HG02610 (cell line): Measurements from ENCODE around the gene OR4K5.
"Not testable (repeated sequence)": the region's sequence is repeated elsewhere in the genome, so short reads cannot be mapped to it uniquely, and the experiment has no call there.

Experiments used
- ATAC-seq: cut with Tn5 transposase; IDR thresholded peaks from one replicate; pipeline ENCODE4 v1.9.1; 2021; ENCODE audit warnings: mild to moderate bottlenecking, moderate library complexity; ENCODE audit not compliant: unreplicated experiment

OR4K5 gene

DNA sequence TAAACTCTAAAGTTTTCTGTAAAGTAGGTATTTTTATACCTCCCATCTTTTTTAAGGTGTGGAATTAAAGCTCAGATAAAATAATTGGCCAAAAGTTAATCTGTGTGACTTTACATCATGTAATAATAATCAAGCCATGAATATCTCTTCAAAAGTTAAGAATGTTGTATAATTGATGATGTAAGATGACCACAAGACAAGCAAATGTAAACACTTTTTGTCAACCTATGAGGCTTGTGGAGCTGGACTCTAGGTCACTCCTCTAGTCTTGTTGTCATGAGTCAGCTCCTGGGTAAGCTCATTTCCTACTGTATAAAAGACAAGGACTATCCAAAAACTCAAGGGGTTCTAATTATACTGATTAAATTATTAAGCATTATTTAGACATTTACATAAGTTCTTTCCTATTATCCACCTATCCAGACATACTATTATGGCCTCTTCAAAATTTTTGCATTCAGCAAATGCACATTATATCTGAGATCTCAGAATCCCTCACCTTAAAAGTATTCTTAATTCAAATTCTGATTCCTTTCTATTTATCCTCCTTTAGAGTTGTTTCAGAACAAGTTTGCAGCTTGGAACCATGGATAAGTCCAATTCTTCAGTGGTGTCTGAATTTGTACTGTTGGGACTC, at the start of gene OR4K5:
TSS of gene OR4K5 (plus strand) at position 587 of the 637 bp plus-strand sequence. CDS start at position 587, 0 bp downstream.
- ATAC-seq: no peak

DNA sequence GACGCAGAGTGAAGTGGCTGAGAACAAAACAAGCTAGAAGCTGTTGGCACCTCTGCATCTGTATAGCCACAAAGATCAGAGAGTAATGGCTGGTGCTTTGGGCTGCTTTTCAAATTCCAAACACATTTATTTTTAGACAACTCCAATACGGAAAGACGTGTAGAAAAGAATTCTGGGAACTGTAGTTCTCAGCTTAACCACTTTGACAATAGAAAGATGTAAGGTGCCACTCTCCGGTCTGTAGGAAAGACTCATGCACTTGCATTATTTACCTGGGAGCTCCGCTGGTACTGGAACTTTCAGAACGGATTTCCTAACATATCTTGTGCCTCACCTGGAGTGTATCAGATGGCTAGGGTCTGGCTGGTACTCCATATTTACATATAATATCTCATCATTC, 47.2 kb upstream of the OR4K5 start:
- no peak for ATAC-seq

DNA sequence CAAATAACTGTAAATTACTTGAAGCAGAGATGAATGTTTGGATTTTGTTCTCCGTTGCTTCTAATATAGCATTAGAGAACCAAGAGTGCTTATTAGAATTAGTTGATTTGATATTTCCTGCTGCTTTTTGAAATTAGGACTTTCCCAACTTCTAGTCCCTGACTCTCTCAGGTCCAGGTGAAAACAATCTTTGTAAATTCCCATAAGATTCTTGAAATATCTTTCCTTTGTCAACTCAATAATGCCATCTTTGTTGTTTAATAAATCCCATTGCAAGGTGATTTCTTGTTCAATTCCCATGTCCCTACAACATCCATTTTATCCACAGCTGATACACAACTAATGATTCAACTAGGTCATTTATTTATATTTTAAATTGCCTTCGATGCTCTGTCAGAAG, 45.6 kb upstream of the OR4K5 start, which contains the start of gene OR4K2:
TSS of gene OR4K2 (plus strand) at position 301 of the 400 bp plus-strand sequence. CDS start 1,126 bp downstream, outside the sequence.
- ATAC-seq: no peak

GRCh38 chr14:19878029-19878642, 42.3 kb upstream of the OR4K5 start:
- no peak for ATAC-seq

DNA sequence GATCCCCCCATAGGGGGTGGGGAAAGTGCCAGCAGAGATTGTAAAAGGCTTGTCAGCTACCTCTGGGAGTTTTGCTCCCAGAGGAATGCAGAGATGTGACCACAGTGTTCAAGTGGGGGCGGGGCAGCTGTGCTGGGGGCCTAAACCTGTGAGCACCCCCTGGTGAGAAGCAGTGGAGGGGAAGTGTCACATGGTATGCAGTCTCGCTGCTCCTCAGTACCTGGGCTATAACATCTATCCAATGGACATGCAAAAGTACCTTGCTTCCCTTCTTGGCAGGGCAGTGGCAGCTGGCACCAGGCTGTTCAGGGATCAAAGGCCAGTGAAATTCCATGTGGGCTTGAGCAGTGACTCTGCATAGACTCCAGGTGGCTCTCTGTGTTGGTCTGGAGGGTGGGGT, 25.1 kb upstream of the OR4K5 start:
- ATAC-seq: no peak

GRCh38 chr14:19900999-19901398, 19.4 kb upstream of the OR4K5 start:
- ATAC-seq: no peak

DNA sequence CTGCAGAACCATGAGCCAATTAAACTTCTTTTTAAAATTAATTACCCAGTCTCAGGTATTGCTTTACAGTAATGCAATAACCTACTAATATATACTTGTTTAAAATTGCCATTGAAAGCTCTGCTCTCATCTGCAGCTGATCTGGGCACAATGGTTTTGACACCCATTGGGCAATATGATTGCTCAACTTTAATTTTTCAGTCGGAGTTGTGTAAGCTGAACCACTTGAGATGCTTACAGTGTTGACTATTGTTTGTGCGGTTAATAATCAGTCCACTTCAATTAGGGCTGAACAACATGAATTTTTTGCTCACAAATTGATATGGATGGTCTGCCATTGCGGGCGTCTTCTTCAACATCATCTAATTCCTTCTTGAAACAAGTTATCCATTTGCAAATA, 18.0 kb upstream of the OR4K5 start:
- no peak for ATAC-seq

GRCh38 chr14:19906665-19907064, 13.7 kb upstream of the OR4K5 start:
- no peak for ATAC-seq

DNA sequence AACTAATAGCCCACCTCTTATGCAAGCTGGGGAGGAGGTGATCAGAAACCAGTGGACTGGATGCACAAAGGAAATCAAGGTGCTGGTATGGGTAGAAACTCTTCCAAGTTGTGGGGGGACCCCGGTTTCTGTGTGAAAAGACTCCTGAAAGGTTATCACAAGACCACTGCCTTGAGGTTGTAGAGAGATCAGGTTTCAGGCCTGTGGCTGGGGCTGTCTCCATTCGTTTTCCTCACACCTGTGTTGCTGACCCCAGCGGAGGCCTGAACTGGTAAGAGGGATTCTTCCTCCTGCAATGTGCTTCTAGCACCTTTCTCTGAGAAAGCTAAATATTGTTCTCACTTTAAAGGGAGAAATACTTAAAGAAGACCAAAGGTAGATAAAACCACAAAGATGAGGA, 9.3 kb upstream of the OR4K5 start:
- ATAC-seq: no peak

DNA sequence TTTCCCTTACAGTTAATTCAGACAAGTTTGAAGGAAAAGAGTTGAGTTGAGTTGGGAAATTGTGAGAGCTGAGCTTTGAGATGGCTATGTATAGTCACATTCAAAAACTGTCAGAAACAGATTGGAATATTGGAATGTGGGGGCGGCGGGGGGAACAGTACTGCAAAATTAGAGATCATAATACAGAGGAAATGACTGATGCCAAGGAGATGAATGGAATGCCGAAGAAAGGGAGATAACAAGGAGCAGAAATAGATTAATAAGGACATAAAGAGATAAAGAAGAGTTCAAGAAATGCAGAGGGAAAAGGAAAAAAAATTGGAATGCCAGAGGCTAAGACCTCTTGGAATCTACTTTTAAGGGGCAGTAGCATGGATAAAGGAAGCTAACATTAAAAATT, 3.2 kb upstream of the OR4K5 start:
- ATAC-seq: no peak

DNA sequence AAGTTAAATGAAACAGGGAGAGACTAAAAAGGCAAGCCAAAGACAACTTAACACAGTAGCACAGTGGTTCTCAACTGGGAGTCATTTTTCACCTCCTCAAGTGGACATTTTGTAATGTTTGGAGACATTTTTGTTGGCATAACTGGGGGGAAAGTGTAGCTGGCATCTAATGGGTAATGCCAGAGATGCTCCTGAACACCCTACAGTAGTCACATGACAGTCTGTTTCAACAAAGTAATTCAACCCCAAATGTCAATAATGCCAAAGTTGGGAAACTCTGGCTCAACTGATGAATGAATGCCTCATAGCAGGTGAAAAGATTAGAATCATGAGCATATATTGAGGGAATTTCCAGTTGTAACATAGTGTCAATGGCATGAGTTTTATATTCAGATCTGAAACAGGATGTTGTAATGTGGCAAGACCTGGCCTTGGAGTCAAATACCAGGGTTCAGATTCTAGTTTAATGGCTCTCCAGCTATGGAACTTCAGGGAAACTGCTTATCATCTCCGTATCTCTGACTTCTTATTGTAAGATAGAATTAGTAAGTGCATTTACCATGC, 2.4 kb upstream of the OR4K5 start:
- ATAC-seq: no peak

- ATAC-seq: no peak
Measured at GRCh38 chr14:19918553-19919264, 1.7 kb upstream of the OR4K5 start.

GRCh38 chr14:19930617-19931016, 10.2 kb downstream of the OR4K5 start, which contains the start of gene OR4K1:
Gene OR4K1 (plus strand): TSS chr14:19930917. CDS start chr14:19935667, 4,750 bp downstream.
- ATAC-seq: no peak

DNA sequence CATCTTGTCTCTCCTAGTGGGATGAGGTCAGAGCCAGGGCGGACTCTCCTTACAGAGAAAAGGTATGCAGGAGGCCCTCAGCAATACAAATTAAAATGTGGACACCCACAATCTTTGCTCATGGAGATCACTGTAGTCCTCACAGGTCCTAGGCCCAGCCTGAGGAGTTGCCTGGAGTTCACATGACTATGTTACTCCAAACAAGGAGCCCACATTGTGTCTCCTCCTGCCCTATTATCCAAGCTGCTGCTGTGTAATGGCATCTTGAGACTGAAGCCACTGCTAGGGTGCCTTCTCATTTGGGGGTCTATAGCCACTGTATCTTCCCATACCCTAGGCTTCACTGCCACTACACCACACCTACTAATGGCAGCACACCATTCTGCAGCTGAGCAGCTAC, 21.3 kb downstream of the OR4K5 start:
- ATAC-seq: no peak

- ATAC-seq: no peak
Measured at GRCh38 chr14:19947413-19948090, 27.1 kb downstream of the OR4K5 start.

- ATAC-seq: no peak
Measured at GRCh38 chr14:19949218-19949617, 28.8 kb downstream of the OR4K5 start.

DNA sequence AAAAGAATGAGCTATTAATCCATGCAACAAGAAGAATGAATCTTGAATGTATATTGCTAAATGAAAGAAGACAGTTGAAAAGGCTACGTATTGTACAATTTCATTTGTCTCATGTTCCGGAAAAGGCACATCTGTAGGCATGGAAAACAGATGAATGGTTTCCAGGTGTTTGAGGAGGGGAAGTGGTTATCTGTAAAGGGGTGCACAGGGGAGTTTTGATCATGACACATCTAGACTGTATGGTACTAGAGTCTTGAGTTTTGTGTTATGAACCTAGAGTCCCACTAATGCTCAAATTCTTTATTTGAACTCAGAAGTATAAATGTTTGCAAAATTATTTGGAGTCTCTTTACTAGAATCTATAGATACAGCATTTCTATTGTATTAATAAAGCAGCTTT, 49.3 kb downstream of the OR4K5 start:
- ATAC-seq: not testable (repeated sequence)
